ENCODE results near the gene POLL.

POLL gene

DNA sequence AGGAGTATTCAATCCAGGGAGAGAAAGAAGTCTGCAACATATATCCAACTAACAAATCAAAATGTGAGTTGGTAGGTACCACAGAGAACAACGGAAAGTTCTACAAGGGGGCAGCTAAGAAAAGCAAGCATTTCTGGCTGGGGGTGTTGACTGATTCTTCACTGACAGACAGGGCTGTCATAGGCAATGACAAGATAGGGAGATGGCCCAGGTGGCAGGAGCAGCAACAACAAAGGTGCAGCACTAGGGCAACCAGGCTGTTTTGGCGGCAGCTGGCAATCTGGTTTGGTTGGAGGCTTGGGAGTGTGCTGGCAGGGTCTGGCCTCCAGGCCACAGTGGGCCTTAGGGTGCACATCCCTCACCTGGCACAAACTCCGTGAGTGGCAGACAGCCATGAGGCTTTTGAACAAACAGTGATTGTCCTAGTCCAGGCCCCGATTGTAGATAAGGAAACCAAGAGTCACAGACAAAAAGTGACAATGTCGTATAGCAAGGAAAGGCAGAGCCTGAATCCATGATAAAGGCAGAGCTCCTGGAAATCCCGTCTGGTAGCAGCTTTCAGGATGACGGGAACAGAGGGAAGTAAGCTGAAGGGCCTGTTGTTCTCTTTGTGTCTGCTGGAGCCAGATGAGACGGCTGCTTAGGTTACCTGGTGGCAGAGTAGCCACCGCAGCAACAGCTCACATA lies 28.5 kb upstream of the POLL start:
- TF ChIP-seq CTCF (IDR thresholded peaks at IDR 0.05; ENCODE audit: control insufficient read depth, insufficient read depth, low read depth, low read length, missing control alignments) = no peak
- no peak for DNase-seq (ENCODE audit: low read depth)
- H3K4me3 ChIP-seq (ENCODE audit: control insufficient read depth, low read depth, low read length) = no peak overlapping the region

- no peak for DNase-seq (ENCODE audit: low read depth)
- no peak overlapping the region for H3K4me3 ChIP-seq (ENCODE audit: control insufficient read depth, low read depth, low read length)
- TF ChIP-seq CTCF (IDR thresholded peaks at IDR 0.05; ENCODE audit: control insufficient read depth, insufficient read depth, low read depth, low read length, missing control alignments) = no peak
Observed at GRCh38 chr10:101615525-101616116, 27.6 kb upstream of the POLL start.

DNA sequence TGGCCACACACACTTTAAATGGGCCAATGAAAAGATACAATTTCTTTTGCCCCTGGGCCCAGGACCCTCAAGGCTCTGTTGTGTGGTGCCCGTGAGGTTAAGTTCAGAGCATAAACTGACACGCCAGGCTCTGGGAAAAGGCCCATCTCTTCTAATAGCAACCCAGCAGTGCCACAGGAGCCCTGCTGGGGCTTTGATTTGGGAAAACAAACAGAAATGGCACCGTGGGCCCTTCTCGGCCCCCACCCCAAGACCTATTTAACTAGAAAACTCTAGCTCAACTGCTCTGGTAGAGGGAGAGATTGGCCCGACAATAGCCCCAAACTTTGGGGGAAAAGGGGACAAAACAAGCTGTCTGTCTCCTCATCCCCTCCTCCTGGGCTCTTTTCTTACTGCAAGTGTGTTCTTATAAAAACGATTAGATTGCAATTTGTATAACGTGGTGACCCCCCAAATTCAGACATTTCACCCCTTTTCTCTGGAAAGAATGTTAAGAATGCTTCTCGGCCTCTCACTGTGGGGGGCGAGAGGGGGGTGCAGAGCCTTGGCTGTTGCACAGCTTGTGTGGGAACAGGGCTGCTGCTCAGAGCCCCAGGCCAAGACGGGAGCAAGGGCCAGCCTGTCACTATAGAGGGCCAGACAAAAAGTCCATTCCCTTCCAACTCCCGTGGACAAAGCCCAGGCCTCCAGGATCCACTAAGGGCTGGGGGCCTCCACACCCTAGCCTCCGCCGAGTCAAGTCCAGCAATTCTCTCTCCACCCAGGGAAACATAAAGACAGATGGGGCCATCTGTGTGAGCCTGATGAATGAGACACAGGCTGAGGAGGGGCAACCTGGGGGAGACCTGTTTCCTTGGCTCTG lies 26.8 kb upstream of the POLL start:
- DNase-seq (ENCODE audit: low read depth) = no peak
- H3K4me3 ChIP-seq (ENCODE audit: control insufficient read depth, low read depth, low read length) = no peak overlapping the region
- TF ChIP-seq CTCF (IDR thresholded peaks at IDR 0.05; ENCODE audit: control insufficient read depth, insufficient read depth, low read depth, low read length, missing control alignments) = no peak

- H3K4me3 ChIP-seq (ENCODE audit: control insufficient read depth, low read depth, low read length) = no peak overlapping the region
- no peak for DNase-seq (ENCODE audit: low read depth)
- no peak for TF ChIP-seq CTCF (IDR thresholded peaks at IDR 0.05; ENCODE audit: control insufficient read depth, insufficient read depth, low read depth, low read length, missing control alignments)
Observed at GRCh38 chr10:101613646-101614045, 25.6 kb upstream of the POLL start.

- TF ChIP-seq CTCF (IDR thresholded peaks at IDR 0.05; ENCODE audit: control insufficient read depth, insufficient read depth, low read depth, low read length, missing control alignments) = no peak
- H3K4me3 ChIP-seq (ENCODE audit: control insufficient read depth, low read depth, low read length) = no peak overlapping the region
- no peak for DNase-seq (ENCODE audit: low read depth)
Observed at GRCh38 chr10:101612872-101613271, 24.8 kb upstream of the POLL start.

GRCh38 chr10:101612086-101612485 lies 24.0 kb upstream of the POLL start:
- H3K4me3 ChIP-seq (ENCODE audit: control insufficient read depth, low read depth, low read length) = no peak overlapping the region
- no peak for DNase-seq (ENCODE audit: low read depth)
- no peak for TF ChIP-seq CTCF (IDR thresholded peaks at IDR 0.05; ENCODE audit: control insufficient read depth, insufficient read depth, low read depth, low read length, missing control alignments)
